Measurements from ENCODE around the gene LYPD1.

GRCh38 chr2:132623096-132623839 lies 46.7 kb downstream of the LYPD1 start:
- TF ChIP-seq ZFX (IDR thresholded peaks at IDR 0.05) (no peak), CTCF (conservative IDR thresholded peaks at IDR 0.05) (no peak)

Measured in C4-2B (cell line).